Fibroblast of lung (primary cell): ENCODE data around the gene ZBTB42. TPM values are rescaled to one million over a fixed set of nuclear protein-coding genes. Genes with fewer than 3 reads are reported as not detected.

Source experiments
- DNase-seq, 2 donors: peaks; one replicate each; pipeline versions ENCODE4 v3.0.0 to v3.0.0-alpha.2; 2010; ENCODE audit warnings: low read depth in 2 of 2
- H2AFZ ChIP-seq: 2 replicates; pipeline ENCODE4 v1.5.1; 2012; ENCODE audit warnings: low read length, control low read depth, inconsistent platforms
- H3K27ac ChIP-seq: 2 replicates; pipeline ENCODE4 v1.5.1; 2011; ENCODE audit warnings: low read length, control low read depth; ENCODE audit not compliant: insufficient read depth
- H3K27me3 ChIP-seq: 2 replicates; pipeline ENCODE4 v1.5.1; 2011; ENCODE audit warnings: mild to moderate bottlenecking, low read length; ENCODE audit not compliant: control insufficient read depth, insufficient read depth
- H3K36me3 ChIP-seq: 2 replicates; pipeline ENCODE4 v1.5.1; 2011; ENCODE audit warnings: low read length; ENCODE audit not compliant: control insufficient read depth, insufficient read depth
- H3K4me1 ChIP-seq: 2 replicates; pipeline ENCODE4 v1.5.1; 2011; ENCODE audit warnings: low read length; ENCODE audit not compliant: control insufficient read depth, insufficient read depth; ENCODE audit errors: extremely low read depth
- H3K4me2 ChIP-seq: 2 replicates; pipeline ENCODE4 v1.5.1; 2011; ENCODE audit warnings: low read length, control low read depth; ENCODE audit not compliant: insufficient read depth; ENCODE audit errors: extremely low read depth
- H3K4me3 ChIP-seq, 4 experiments: fragments of 200-600 bp in 1 of 4; sonication (generic) in 1 of 4; replicated peaks in 1 of 4; 2 replicates each; pipeline ENCODE4 v1.5.1; 2011 to 2016; ENCODE audit warnings: low read length in 4 of 4, low read depth in 3 of 4, mild to moderate bottlenecking in 3 of 4, control low read depth in 2 of 4, inconsistent platforms in 1 of 4, mixed read lengths in 1 of 4; ENCODE audit not compliant: insufficient read depth in 1 of 4; ENCODE audit errors: control extremely low read depth in 1 of 4
- H3K79me2 ChIP-seq: 2 replicates; pipeline ENCODE4 v1.5.1; 2012; ENCODE audit warnings: mild to moderate bottlenecking, low read length, inconsistent platforms; ENCODE audit not compliant: control insufficient read depth, insufficient read depth
- H3K9ac ChIP-seq: 2 replicates; pipeline ENCODE4 v1.5.1; 2011; ENCODE audit warnings: mild to moderate bottlenecking, low read length, control low read depth; ENCODE audit not compliant: insufficient read depth
- H3K9me3 ChIP-seq: 2 replicates; pipeline ENCODE4 v1.5.1; 2012; ENCODE audit warnings: low read depth, low read length; ENCODE audit not compliant: control insufficient read depth, insufficient read depth
- H4K20me1 ChIP-seq: 2 replicates; pipeline ENCODE4 v1.5.1; 2011; ENCODE audit warnings: low read length; ENCODE audit not compliant: control insufficient read depth, insufficient read depth; ENCODE audit errors: extremely low read depth
- EZH2 ChIP-seq: IDR thresholded peaks from 2 replicates; pipeline ENCODE4 v1.5.1; 2012; ENCODE audit warnings: low read length, control low read depth, mild to moderate bottlenecking; ENCODE audit errors: missing control alignments
- polyA plus RNA-seq, 2 donors: library from polyadenylated mRNA; depleted of rRNA in 1 of 2; stranded (reverse) in 1 of 2; unstranded in 1 of 2; fragments of >200 nt; gene quantifications; 2 replicates each; pipeline ENCODE4 v1.2.1, GENCODE V29; 2011 to 2012; ENCODE audit warnings: missing spikeins in 1 of 2
- total RNA-seq: library from RNA; depleted of rRNA; stranded (reverse); fragments of >200 nt; gene quantifications from 2 replicates; pipeline ENCODE4 v1.2.1, GENCODE V29; 2014
- TF ChIP-seq, protein P1 (sequence below), 2 donors: IDR thresholded peaks in 1 of 2; conservative IDR thresholded peaks in 1 of 2; 1 replicate in 1 of 2; 2 replicates in 1 of 2; pipeline ENCODE4 v1.5.1; 2011 to 2012; ENCODE audit warnings: low read length in 2 of 2, control low read depth in 1 of 2, inconsistent platforms in 1 of 2, low read depth in 1 of 2, mild to moderate bottlenecking in 1 of 2

ZBTB42 gene
- total and polyA plus RNA-seq, 2 donors (not counting 1 experiment from before 2014, with no cell fraction given), result 1.1 to 2.3 TPM

DNA sequence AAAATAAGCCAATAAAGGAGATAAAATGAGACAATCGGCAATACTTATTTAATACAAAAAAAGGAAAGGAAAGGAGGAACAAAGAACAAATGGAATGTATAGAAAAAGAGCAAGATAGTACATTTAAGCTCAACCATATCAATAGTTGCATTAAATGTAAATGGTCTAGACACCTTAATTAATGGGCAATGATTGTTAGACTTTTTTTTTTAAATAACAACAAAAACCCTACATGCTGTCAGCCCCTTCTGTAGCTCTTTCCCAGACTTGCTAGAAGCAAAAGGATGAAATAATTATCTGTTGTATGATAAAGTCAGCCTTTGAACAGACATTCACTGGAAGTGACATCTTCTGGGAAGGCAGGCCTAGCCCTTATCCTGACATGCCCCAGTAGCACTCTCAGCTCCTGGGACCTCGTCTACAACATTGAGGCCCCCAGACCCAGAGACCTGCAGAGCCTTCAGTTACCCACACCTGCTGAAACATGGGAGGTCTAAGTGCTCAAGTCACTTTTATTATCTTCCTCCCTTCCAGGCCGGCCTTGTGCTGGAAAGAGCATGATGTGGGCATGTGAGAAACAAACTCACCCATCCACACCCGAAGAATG lies 34.5 kb upstream of the ZBTB42 start:
- no peak overlapping the region for H2AFZ ChIP-seq
- H3K36me3 ChIP-seq, result peaks cover 8% of the 10 kb centered on the region
- DNase-seq, result no peak
- H3K4me2 ChIP-seq, result no peak overlapping the region
- H3K79me2 ChIP-seq, result no peaks in the 10 kb centered on the region
- H3K4me1 ChIP-seq, result peaks cover 2% of the 10 kb centered on the region
- H3K9ac ChIP-seq, result no peak overlapping the region
- H3K4me3 ChIP-seq, result no peak overlapping the region
- TF ChIP-seq EZH2, result no peak
- TF ChIP-seq, protein P1, sequence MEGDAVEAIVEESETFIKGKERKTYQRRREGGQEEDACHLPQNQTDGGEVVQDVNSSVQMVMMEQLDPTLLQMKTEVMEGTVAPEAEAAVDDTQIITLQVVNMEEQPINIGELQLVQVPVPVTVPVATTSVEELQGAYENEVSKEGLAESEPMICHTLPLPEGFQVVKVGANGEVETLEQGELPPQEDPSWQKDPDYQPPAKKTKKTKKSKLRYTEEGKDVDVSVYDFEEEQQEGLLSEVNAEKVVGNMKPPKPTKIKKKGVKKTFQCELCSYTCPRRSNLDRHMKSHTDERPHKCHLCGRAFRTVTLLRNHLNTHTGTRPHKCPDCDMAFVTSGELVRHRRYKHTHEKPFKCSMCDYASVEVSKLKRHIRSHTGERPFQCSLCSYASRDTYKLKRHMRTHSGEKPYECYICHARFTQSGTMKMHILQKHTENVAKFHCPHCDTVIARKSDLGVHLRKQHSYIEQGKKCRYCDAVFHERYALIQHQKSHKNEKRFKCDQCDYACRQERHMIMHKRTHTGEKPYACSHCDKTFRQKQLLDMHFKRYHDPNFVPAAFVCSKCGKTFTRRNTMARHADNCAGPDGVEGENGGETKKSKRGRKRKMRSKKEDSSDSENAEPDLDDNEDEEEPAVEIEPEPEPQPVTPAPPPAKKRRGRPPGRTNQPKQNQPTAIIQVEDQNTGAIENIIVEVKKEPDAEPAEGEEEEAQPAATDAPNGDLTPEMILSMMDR (conservative IDR thresholded peaks at IDR 0.05 in 1 of 2, IDR thresholded peaks at IDR 0.05 in 1 of 2; ENCODE audit: low read depth in 1 of 2, low read length in 2 of 2), result no peak
- no peaks in the 10 kb centered on the region for H4K20me1 ChIP-seq
- H3K27me3 ChIP-seq, result no peaks in the 10 kb centered on the region
- no peak overlapping the region for H3K27ac ChIP-seq
- H3K9me3 ChIP-seq, result no peaks in the 10 kb centered on the region

DNA sequence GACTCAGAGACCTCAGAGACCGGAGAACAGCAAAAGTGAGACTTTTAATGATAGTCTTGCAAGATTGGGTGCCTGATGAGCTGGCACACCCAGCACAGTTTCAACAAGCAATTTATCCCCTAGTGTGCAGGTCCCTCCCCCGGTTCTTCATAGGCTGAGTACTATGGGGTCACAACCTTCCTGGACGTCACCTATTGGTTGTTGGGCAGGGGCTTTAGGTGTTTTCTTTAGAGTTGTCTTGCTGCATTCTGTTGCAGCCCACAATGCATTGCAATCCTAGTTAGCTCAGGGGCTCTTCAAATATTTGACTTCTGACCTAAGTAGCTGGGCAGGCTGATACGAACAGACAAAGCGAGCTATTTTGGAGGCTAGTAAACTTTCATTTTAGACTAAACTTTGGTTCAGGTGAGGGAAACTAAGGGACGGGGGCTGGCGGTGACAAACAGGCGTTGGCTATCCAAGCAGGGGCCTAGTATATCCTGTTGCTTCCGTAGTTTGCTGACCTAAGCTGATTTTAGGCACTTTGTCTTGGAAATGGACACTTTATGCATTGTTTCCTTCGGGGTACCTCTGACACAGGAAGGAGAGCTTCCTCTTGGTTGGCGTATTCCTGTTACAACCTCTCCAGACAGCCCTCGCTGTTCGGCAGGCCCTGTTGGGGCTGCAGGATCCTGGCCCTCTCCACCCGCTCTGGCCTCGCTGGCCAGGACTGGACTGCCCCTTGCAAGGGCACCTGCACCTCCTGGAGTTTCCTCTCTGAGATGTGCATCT lies 33.9 kb upstream of the ZBTB42 start:
- DNase-seq, result no peak
- peaks cover 15% of the 10 kb centered on the region for H3K36me3 ChIP-seq
- no peaks in the 10 kb centered on the region for H3K9me3 ChIP-seq
- TF ChIP-seq, protein P1 (conservative IDR thresholded peaks at IDR 0.05 in 1 of 2, IDR thresholded peaks at IDR 0.05 in 1 of 2; ENCODE audit: low read depth in 1 of 2, low read length in 2 of 2), result no peak
- no peak for TF ChIP-seq EZH2
- no peaks in the 10 kb centered on the region for H4K20me1 ChIP-seq
- no peak overlapping the region for H3K4me3 ChIP-seq
- H2AFZ ChIP-seq, result no peak overlapping the region
- no peaks in the 10 kb centered on the region for H3K27me3 ChIP-seq
- no peak overlapping the region for H3K4me2 ChIP-seq
- no peak overlapping the region for H3K9ac ChIP-seq
- no peak overlapping the region for H3K27ac ChIP-seq
- peaks cover 2% of the 10 kb centered on the region for H3K4me1 ChIP-seq
- no peaks in the 10 kb centered on the region for H3K79me2 ChIP-seq

GRCh38 chr14:104767634-104767918 lies 33.3 kb upstream of the ZBTB42 start:
- peaks cover 2% of the 10 kb centered on the region for H3K4me1 ChIP-seq
- no peaks in the 10 kb centered on the region for H3K27me3 ChIP-seq
- no peak overlapping the region for H3K9ac ChIP-seq
- H3K27ac ChIP-seq, result no peak overlapping the region
- H2AFZ ChIP-seq, result no peak overlapping the region
- H3K4me3 ChIP-seq, result no peak overlapping the region
- DNase-seq, result no peak
- no peak overlapping the region for H3K4me2 ChIP-seq
- TF ChIP-seq, protein P1 (conservative IDR thresholded peaks at IDR 0.05 in 1 of 2, IDR thresholded peaks at IDR 0.05 in 1 of 2; ENCODE audit: low read depth in 1 of 2, low read length in 2 of 2), result no peak
- no peak for TF ChIP-seq EZH2
- H3K9me3 ChIP-seq, result no peaks in the 10 kb centered on the region
- no peaks in the 10 kb centered on the region for H3K79me2 ChIP-seq
- peaks cover 19% of the 10 kb centered on the region for H3K36me3 ChIP-seq
- H4K20me1 ChIP-seq, result no peaks in the 10 kb centered on the region
